Activated T-helper 1 cell treated with anti-CD3 and anti-CD28 coated beads, Interleukin-2, amount 50 U/mL, for 16 hours (primary cell): ENCODE data around the gene ARPP19.
A peak's percentile ranks its signal among the peaks of the same experiment; 100 is the strongest.
"Not testable (repeated sequence)": the region's sequence is repeated elsewhere in the genome, so short reads cannot be mapped to it uniquely, and the experiment has no call there.

Experiments
- DNase-seq, 2 donors: peaks; one replicate each; pipeline ENCODE4 v3.0.0-alpha.2; 2020; ENCODE audit warnings: low read depth in 1 of 2, low spot score in 1 of 2

The ARPP19 gene

GRCh38 chr15:52568601-52569585, at the start of gene ARPP19:
Gene ARPP19, minus strand, starts transcription at chr15:52569030. Its CDS starts 138 bp downstream, at chr15:52568892.
- peak; percentile 59 to 65 for DNase-seq

- DNase-seq: no peak
Measured at GRCh38 chr15:52617026-52617425, 48.2 kb upstream of the ARPP19 start.

- DNase-seq: no peak
Measured at GRCh38 chr15:52615302-52615701, 46.5 kb upstream of the ARPP19 start.

- no peak for DNase-seq
Measured at GRCh38 chr15:52609593-52609992, 40.8 kb upstream of the ARPP19 start.

- DNase-seq: no peak
Measured at GRCh38 chr15:52584414-52584813, 15.6 kb upstream of the ARPP19 start.

GRCh38 chr15:52579852-52580251, 11.0 kb upstream of the ARPP19 start:
- DNase-seq: no peak

GRCh38 chr15:52576692-52577091, 7.9 kb upstream of the ARPP19 start:
- DNase-seq: no peak

GRCh38 chr15:52575573-52575972, 6.7 kb upstream of the ARPP19 start:
- DNase-seq: not testable (repeated sequence)

- no peak for DNase-seq
Measured at GRCh38 chr15:52575072-52575471, 6.2 kb upstream of the ARPP19 start.

- DNase-seq: not testable (repeated sequence)
Measured at GRCh38 chr15:52574623-52575022, 5.8 kb upstream of the ARPP19 start.

- DNase-seq: peak in 1 of 2 donors; percentile 30
Measured at GRCh38 chr15:52567871-52568600, 794 bp downstream of the ARPP19 start.

- DNase-seq: no peak
Measured at GRCh38 chr15:52566889-52567288, 1.9 kb downstream of the ARPP19 start.

GRCh38 chr15:52565417-52566358, 3.1 kb downstream of the ARPP19 start:
- DNase-seq: not testable (repeated sequence)

- no peak for DNase-seq
Measured at GRCh38 chr15:52563501-52564060, 5.2 kb downstream of the ARPP19 start.

GRCh38 chr15:52559575-52559974, 9.3 kb downstream of the ARPP19 start:
- peak in 1 of 2 donors; percentile 15 for DNase-seq

- no peak for DNase-seq
Measured at GRCh38 chr15:52559022-52559421, 9.8 kb downstream of the ARPP19 start.

- peak in 1 of 2 donors; percentile 28 for DNase-seq
Measured at GRCh38 chr15:52558196-52558595, 10.6 kb downstream of the ARPP19 start.

- no peak for DNase-seq
Measured at GRCh38 chr15:52557274-52557641, 11.6 kb downstream of the ARPP19 start.

- DNase-seq: no peak
Measured at GRCh38 chr15:52556524-52557273, 12.1 kb downstream of the ARPP19 start.

GRCh38 chr15:52552303-52552702, 16.5 kb downstream of the ARPP19 start:
- no peak for DNase-seq
